GM11168 (cell line): ENCODE measurements around the gene CHST8.

ENCODE experiments used
- in situ Hi-C: fragments of 300-500 bp; cut with MboI; formaldehyde crosslinking; loops from one replicate; pipeline ENCODE4 v1.12.0; 2022; ENCODE audit warnings: low sequenced_read_pairs; ENCODE audit not compliant: unreplicated experiment

Gene CHST8

DNA sequence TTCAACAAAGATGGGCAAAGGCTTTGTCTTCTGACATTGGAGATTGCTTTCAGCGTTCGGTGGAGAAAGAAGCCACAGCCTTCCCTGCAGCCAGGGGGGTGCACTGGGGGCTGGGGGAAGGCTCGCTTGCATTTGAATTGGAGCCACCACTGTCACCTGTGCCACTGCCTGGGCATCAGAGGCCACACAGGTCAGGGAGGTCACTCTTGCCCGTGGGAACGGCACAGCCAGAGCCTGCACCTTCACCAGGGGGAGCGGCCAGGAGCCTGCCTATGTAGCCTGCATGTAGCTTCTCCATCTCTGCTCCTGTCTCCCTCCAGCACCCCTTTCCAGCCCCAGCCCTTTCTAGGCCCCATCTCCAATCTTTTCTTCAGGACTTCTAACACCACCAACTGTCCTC is 131.2 kb downstream of the CHST8 start:
- in situ Hi-C loops = loop anchor here (25.0 kb wide), 1 partner anchor 316 kb away; no protein-coding TSS in a partner anchor

DNA sequence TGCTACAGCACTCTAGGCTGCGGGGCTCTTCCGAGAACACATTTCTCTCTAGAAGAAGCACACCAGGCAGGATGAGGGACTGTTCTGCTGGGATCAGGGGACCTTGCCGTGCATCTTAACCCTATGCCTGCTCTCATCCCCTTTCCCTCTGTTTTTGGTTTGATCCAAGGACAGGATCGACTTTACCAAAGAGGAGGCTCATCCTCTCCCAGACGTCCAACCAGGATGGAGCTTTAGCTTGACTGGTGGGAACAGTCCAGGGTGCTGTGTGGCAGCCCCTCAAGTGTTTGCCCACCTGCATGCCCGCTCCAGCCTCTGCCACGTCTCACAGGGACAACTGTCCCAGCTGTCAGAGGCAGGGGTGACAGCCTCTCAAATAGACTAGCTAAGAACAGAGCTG is 132.6 kb downstream of the CHST8 start:
- in situ Hi-C loops = loop anchor here (25.0 kb wide), 1 partner anchor 317 kb away; no protein-coding TSS in a partner anchor

DNA sequence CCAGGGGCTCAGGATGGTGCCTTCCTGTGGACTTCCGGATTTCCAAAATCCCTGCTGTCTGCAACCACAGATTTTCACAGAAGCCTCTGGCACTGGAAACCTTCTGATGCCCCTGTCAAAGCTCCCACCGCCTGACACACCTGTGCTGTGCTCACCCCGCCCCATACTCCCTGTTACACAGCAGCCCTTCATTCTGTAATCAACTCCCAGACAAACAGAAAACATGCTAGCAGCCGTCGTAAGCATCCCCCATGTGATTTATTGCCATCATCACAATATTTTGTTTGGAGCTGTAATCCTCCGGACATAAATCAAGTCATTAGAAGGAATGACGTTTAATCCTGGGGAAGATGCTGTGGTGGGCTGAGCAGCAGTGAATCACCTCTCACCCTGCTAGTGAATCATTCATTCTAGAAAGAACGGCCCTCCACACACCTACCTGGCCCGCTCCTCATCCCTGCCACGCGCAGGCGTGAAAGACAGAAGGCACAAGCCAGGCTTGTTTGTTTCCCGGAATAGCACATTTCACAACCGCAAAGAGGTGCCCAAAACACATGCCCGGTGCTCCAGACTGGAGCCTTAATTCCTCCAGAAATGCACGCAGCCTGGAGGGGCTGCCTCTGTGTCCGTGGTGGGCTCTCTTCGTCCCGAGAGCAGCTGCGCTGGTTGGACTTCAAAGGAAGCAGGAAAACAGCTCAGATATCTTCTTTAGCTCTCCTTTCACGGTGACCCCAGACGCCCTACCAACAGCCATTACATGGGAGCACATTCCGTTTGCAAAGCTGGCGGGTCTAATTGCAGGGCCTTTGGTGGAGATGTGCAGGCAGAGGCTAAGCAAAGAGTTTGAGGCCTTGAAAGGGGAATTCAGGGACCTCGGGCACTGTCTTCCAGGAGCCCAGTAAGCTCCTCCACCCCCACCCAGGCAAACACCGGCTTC is 133.6 kb downstream of the CHST8 start:
- in situ Hi-C loops = loop anchor here (25.0 kb wide), 1 partner anchor 318 kb away; no protein-coding TSS in a partner anchor

DNA sequence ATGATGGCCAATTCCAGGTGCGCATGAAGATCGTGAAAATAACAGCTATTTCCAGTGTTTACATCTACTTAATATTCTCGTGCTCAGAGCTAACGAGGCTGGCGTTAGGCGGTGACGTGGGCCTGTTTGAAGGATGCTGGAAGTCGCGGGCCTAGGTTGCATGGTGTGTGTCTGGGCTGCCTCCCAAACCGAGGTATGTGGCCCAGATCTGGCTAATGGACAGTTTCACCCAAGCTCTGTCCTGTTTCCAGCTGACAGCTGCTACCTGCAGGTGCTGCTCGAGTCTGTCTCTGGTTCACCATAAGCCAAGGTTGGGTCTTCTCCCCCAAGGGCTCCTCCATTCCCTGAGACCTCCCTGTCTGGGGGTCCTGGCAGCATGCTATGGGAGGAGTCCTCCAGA is 134.4 kb downstream of the CHST8 start:
- in situ Hi-C loops = loop anchor here (25.0 kb wide), 1 partner anchor 319 kb away; no protein-coding TSS in a partner anchor

DNA sequence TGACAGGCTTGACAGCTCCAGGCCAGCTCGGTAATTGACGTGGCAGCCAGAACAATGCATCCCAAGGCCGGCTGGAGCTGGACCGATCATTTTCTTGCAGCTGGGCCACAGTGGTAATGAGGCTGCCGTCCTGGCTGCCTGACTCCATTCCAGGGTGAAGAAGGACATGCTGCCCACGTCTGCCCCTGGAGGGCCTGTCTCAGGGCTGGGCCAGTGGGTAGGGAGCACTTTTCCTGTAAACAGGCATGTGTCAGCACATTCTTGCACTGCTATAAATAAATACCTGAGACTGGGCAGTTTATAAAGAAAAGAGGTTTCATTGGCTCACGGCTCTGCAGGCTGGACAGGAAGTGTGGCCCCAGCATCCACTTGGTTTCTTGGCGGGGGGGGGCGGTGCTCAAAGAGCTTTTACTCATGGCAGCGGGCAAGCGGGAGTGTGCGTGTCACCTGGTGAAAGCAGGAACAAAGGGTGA is 136.8 kb downstream of the CHST8 start:
- in situ Hi-C loops = loop anchor here (25.0 kb wide), 1 partner anchor 321 kb away; no protein-coding TSS in a partner anchor

DNA sequence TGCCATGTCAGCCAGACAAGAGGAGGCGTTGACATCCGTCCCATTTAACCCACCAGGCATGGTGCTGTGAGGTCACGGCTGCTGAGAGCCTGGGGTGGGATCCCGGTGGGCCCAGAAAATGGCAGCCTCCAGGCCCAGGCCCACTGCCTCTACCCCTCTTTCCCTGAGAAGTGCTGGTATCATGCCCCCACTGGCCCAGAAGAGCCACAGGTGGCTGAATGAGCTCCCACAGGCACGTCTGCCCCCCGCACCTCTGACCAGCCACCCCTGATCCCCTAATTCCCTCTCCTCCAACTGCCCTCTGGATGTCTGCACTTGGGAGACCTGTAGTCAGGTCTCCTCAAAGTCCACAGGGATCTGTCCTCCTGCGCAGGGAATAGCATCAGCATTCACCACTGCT is 137.6 kb downstream of the CHST8 start:
- in situ Hi-C loops = loop anchor here (25.0 kb wide), 1 partner anchor 322 kb away; no protein-coding TSS in a partner anchor

DNA sequence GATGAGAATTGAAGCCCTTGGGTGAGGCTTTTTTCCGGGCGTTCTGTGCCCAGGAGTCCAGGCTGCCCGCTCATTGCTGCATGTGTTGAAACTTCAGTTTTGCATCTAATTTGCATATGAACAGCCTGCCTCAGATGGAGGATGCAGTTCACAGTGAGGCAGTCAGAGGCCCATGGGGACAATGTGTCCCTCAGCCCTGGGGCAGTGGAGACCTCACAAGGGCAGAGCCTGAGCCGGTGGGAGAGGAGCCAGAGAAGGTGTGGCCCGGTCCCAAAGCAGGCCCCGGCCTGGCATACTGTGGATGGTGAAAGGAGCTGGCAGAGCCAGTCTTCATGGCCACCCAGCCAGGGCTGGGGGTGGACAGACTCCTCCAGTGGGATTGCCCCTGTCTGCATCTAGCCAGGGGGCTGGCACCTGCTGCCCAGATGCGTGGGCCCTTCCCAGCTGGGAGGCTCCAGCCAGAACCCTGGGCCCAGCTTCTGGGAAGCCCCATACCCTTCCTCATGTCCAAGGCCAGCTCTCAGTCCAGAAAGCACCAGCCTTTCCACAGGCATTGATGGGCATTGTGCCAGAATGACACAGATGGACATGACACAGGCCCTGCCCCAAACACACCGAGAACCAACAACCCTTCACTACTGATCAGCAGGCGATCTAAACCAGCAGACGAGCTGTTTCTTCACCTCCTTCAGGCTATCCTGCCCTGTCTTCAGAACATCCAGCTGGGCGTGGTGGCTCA is 142.0 kb downstream of the CHST8 start:
- in situ Hi-C loops = loop anchor here (25.0 kb wide), 1 partner anchor 327 kb away; no protein-coding TSS in a partner anchor

DNA sequence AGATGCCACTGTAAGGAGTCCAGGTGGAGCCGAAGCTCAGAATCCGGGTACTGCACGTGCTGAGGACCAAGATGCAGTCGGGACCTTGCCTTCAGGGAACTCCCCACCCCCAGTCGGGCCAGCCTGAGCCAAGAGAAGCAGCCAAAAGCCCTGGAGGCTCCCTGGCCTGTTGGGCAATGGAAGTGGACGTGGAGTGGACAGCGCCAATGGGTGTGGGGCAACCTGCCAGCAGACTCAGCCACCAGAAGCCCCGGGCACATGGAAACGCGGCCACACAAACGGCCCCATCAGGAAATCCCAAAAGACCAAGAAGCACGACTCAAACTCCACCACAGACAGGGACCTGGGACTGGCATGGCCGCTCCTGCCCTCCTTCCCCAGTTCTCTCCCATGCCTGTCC is 144.9 kb downstream of the CHST8 start:
- in situ Hi-C loops = loop anchor here (25.0 kb wide), 1 partner anchor 329 kb away; no protein-coding TSS in a partner anchor

DNA sequence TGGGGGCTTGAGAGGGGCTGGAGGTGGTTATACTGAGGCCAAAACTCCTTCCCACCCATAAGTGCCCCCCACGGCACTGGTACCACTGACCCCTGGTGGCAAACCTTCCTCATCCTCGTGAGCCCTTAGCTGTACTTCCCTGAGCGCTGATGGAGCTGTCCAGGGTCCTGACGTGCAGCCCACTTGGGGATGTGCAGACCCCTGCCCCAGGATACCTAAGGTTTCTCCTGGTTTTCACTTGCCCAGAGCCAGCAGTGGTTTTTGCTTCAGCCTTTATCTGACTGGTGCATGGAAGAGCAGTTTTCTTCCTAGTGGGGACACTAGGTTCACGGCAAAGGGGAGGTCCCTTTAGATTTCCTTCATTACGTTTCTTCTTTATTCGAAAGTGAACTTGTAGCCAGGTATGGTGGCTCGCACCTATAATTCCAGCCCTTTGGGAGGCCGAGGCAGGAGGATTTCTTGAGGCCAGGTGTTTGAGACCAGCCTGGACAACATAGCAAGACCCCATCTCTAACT is 146.2 kb downstream of the CHST8 start:
- in situ Hi-C loops = loop anchor here (25.0 kb wide), 1 partner anchor 331 kb away; no protein-coding TSS in a partner anchor

DNA sequence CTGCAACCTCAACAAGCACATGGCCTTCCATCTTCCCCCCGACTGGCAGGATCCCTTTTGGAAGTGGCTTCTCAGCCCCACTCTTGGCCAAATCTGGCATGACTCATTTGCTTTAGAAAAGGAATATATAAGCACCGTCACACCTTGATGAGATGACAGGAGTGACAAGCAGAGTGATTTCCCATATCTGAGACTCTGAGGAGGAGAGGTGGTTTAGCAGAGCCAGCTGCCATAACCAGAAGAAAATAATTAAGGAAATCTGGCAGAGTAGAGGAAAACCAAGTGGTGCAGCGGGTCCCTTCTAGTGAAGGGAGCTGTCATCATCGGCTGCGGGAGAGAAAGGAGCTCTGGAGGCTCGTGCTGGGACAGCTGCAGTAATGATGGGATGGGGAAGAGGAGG is 147.5 kb downstream of the CHST8 start:
- in situ Hi-C loops = loop anchor here (25.0 kb wide), 1 partner anchor 332 kb away; no protein-coding TSS in a partner anchor

DNA sequence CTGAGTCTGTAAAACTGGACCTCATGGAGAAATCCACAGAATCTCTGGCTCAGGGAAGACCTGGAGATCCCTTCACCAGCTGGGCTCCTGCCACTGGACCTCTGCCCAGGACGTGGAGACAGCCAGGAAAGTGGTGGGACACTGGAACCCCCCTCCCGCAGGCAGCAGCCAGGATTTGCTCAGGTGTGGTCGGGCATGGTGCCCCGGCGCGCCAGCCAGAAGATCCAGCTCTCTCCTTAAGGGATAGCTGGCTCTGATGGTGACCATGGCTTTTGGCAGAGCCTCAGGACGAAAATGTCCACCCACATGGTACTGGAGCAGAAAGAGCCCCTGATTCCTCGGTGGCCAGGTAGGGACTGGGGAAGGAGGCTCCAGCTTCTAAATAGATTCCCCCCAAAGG is 148.4 kb downstream of the CHST8 start:
- in situ Hi-C loops = loop anchor here (25.0 kb wide), 1 partner anchor 333 kb away; no protein-coding TSS in a partner anchor

DNA sequence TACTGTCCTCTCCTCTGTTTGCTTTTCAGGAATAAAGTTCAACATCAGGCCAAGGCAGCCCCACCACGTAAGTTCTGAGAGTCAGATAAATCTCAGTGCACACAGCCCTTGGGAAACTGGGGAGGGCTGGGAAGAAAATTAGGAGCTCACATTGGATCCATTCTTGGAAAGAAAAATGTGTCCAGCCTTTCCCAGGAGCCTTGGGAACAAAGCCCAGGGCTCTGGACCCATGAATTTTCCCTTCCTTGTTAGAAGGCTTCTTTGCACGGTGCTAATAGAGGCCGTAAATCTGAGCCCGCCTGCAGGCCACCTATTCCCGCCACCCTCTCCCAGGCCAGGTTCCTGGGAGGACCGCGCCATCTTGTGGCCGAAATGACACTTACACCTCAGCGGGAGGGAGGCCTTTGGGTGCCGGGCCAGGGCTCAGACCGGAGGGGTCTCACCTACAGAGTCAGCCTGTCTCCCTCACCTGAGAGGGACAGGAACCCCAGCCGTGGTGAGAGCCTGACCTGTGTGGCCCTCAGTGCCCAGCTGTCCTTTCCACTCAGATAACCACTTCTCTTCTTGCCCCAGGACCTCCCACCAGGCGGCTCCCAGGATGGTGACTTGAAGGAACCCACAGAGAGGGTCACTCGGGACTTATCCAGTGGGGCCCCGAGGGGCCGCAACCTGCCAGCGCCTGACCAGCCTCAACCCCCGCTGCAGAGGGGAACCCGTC is 149.8 kb downstream of the CHST8 start:
- in situ Hi-C loops = loop anchor here (25.0 kb wide), 1 partner anchor 334 kb away; no protein-coding TSS in a partner anchor

DNA sequence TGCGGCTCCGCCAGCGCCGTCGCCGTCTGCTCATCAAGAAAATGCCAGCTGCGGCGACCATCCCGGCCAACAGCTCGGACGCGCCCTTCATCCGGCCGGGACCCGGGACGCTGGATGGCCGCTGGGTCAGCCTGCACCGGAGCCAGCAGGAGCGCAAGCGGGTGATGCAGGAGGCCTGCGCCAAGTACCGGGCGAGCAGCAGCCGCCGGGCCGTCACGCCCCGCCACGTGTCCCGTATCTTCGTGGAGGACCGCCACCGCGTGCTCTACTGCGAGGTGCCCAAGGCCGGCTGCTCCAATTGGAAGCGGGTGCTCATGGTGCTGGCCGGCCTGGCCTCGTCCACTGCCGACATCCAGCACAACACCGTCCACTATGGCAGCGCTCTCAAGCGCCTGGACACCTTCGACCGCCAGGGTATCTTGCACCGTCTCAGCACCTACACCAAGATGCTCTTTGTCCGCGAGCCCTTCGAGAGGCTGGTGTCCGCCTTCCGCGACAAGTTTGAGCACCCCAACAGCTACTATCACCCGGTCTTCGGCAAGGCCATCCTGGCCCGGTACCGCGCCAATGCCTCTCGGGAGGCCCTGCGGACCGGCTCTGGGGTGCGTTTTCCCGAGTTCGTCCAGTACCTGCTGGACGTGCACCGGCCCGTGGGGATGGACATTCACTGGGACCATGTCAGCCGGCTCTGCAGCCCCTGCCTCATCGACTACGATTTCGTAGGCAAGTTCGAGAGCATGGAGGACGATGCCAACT is 150.5 kb downstream of the CHST8 start:
- in situ Hi-C loops = loop anchor here (25.0 kb wide), 1 partner anchor 335 kb away; no protein-coding TSS in a partner anchor

DNA sequence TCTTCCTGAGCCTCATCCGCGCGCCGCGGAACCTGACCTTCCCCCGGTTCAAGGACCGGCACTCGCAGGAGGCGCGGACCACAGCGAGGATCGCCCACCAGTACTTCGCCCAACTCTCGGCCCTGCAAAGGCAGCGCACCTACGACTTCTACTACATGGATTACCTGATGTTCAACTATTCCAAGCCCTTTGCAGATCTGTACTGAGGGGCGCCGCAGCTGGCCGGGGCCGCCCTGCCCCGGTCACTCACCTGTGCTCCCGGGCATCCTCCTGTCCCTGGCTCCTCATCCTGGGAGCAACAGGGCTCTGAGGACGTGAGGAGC is 151.1 kb downstream of the CHST8 start:
- in situ Hi-C loops = loop anchor here (25.0 kb wide), 1 partner anchor 336 kb away; no protein-coding TSS in a partner anchor

DNA sequence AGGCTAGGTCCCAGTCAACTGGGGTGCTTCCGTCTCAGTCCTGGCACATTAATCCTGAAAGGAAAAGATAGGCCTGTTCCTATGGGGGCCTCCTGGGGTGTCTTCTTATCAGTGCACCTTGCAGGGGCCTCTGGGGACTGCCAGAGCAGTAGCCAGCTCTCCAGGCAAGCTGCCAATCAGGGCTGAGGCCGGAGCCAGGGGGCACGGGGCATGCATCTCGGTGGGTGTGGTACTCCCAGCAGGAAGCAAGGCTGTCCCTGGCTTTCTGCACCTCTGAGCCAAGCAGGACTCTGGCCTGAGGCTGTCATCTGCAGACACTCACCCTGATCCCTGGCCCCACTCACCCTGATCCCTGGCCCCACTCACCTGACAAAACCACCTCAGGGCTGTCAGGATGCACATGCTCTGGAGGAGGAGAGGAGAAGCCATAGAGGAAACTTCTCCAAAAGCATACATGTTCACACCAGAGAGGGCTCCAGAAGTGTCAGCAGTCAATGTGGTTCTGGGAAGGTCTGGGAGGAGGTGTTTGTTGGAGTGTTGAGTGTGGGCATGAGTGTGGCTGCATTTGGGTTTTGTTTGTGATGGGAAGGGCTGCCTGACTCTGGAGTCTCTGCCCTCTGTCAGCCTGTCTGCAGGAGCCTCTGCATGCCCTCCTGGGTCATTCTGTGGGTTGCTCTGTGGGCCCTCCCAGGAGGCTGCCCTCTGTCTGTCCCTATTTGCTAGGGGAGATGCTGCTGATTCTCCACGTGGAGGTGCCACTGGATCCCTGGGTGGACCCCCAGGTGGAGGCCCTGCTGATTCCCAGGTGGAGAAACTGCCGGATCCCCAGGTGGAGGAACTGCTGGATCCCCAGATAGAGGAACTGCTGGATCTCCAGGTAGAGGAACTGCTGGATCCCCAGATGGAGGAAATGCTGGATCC is 152.2 kb downstream of the CHST8 start:
- in situ Hi-C loops = loop anchor here (25.0 kb wide), 1 partner anchor 337 kb away; no protein-coding TSS in a partner anchor

DNA sequence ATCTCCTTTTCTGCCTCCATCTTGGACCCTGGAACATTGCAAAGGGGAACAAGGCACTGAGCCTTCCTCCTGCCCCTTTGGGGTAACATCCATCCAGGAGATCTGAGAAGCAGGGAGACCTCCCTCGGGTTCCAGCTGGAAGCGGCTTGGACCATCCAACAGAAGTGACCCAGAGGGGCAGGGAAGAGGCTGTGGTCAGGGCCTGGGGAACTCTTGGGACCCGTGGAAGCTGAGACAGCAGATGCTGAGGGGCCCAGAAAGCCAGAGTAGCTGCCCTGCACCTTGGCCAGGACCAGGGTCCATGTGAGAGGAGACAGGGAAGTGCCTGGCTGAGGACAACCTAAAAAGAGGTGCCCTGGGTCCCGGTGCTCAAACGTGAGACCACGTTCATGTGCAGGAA is 153.0 kb downstream of the CHST8 start:
- in situ Hi-C loops = loop anchor here (25.0 kb wide), 2 partner anchors 313 to 337 kb away; no protein-coding TSS in a partner anchor

DNA sequence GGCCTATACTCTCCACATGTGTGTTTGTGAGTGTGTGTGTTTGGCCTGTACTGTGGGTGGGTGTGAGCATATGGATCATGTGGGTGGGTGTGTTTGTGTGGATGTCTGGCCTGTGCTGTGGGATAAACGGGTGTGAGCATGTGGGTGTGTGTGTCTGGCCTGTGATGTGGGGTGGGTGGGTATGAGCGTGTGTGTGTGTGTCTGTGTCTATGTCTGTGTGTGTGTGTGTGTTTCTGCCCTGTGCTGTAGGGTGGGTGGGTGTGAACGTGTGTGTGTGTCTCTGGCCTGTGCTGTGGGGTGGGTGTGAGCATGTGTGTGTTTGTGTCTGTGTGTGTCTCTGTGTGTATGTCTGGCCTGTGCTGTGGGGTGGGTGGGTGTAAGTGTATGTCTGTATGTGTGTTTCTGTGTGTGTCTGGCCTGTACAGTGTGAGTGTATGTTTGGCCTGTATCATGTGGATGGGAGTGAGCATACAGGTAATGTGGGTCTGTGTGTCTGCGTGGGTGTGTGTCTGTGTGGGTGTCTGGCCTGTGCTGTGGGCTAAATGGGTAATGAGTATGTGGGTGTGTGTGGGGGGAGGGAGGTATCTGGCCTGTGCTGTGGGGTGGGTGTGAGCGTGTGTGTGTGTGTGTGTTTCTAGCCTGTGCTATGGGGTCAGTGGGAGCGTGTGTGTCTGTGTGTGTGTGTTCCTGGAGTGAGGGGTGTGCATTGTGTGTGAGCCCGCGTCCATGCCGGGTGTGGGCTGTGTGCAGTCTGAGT is 154.2 kb downstream of the CHST8 start:
- in situ Hi-C loops = loop anchor here (25.0 kb wide), 1 partner anchor 311 kb away; no protein-coding TSS in a partner anchor
